WTC11 (cell line): ENCODE data around the gene CD2BP2. TPM values are rescaled to one million over a fixed set of nuclear protein-coding genes. Genes with fewer than 3 reads are reported as not detected.

Source experiments
- ATAC-seq: fragments of 200-7000 bp; cut with Tn5 transposase; 2 replicates; pipeline ENCODE4 v1.10.0; 2021; ENCODE audit warnings: mild to moderate bottlenecking, moderate library complexity
- CTCF ChIA-PET: fragments of 300-600 bp; sonication (Branson Sonifier 250); formaldehyde crosslinking; loops from one replicate; lab custom pipeline; 2021; ENCODE audit warnings: antibody characterized with exemption; lab: Charles Lee
- POLR2A ChIA-PET: fragments of 350-600 bp; sonication (Branson Sonifier 250); formaldehyde crosslinking; loops from one replicate; lab custom pipeline; 2021; ENCODE audit warnings: antibody characterized with exemption; lab: Charles Lee
- DNase-seq: peaks from one replicate; pipeline ENCODE4 v3.0.0; 2021; ENCODE audit warnings: low spot score
- H3K27ac Mint-ChIP-seq: 2 replicates; pipeline ENCODE4 v1.8.0; 2021; ENCODE audit warnings: mixed read lengths
- H3K27me3 Mint-ChIP-seq: 2 replicates; pipeline ENCODE4 v1.8.0; 2021; ENCODE audit warnings: low read depth, mild to moderate bottlenecking, moderate library complexity, mixed read lengths
- H3K36me3 Mint-ChIP-seq: 2 replicates; pipeline ENCODE4 v1.8.0; 2021; ENCODE audit warnings: mixed read lengths
- H3K4me1 Mint-ChIP-seq: 2 replicates; pipeline ENCODE4 v1.8.0; 2022; ENCODE audit warnings: mixed read lengths
- H3K4me3 Mint-ChIP-seq: 2 replicates; pipeline ENCODE4 v1.8.0; 2021; ENCODE audit warnings: mild to moderate bottlenecking, moderate library complexity, mixed read lengths
- H3K9me3 Mint-ChIP-seq: 2 replicates; pipeline ENCODE4 v1.8.0; 2021; ENCODE audit warnings: mixed read lengths
- ELF4 ChIP-seq: sonication (generic); formaldehyde crosslinking; IDR thresholded peaks from 2 replicates; pipeline ENCODE4 v1.8.1; 2022; ENCODE audit warnings: low read depth, mild to moderate bottlenecking, moderate library complexity, missing genetic modification reagents
- GABPB1 ChIP-seq: sonication (generic); formaldehyde crosslinking; IDR thresholded peaks from 2 replicates; pipeline ENCODE4 v1.8.1; 2023; ENCODE audit warnings: mild to moderate bottlenecking, missing genetic modification reagents
- OVOL2 ChIP-seq: fragments of 250-450 bp; sonication (Bioruptor Pico); IDR thresholded peaks from 2 replicates; pipeline ENCODE4 v1.9.0; 2021; ENCODE audit warnings: mild to moderate bottlenecking, borderline replicate concordance
- total RNA-seq: library from RNA; stranded (reverse); gene quantifications from 3 replicates; pipeline ENCODE4 v1.2.3, GENCODE V29; 2021
- TF ChIP-seq, protein P1 (sequence below): sonication (generic); formaldehyde crosslinking; IDR thresholded peaks from 2 replicates; pipeline ENCODE4 v1.8.0; 2022; ENCODE audit warnings: mild to moderate bottlenecking, missing genetic modification reagents
- TF ChIP-seq, protein P2 (sequence below): fragments of 200-600 bp; IDR thresholded peaks from 2 replicates; pipeline ENCODE4 v1.8.0; 2022; ENCODE audit warnings: antibody characterized with exemption
- TF ChIP-seq, protein P3 (sequence below): fragments of 250-450 bp; sonication (Bioruptor Pico); IDR thresholded peaks from 2 replicates; pipeline ENCODE4 v1.8.0; 2021; ENCODE audit warnings: mild to moderate bottlenecking
- TF ChIP-seq, protein P4 (sequence below): sonication (generic); formaldehyde crosslinking; IDR thresholded peaks from 2 replicates; pipeline ENCODE4 v1.8.0; 2023; ENCODE audit warnings: missing genetic modification reagents
- TF ChIP-seq, protein P5 (sequence below): sonication (generic); formaldehyde crosslinking; IDR thresholded peaks from 2 replicates; pipeline ENCODE4 v1.8.0; 2022; ENCODE audit warnings: missing genetic modification reagents

CD2BP2 gene
- total RNA-seq, 1 experiment from 2014 or later, result 56.6 TPM

DNA sequence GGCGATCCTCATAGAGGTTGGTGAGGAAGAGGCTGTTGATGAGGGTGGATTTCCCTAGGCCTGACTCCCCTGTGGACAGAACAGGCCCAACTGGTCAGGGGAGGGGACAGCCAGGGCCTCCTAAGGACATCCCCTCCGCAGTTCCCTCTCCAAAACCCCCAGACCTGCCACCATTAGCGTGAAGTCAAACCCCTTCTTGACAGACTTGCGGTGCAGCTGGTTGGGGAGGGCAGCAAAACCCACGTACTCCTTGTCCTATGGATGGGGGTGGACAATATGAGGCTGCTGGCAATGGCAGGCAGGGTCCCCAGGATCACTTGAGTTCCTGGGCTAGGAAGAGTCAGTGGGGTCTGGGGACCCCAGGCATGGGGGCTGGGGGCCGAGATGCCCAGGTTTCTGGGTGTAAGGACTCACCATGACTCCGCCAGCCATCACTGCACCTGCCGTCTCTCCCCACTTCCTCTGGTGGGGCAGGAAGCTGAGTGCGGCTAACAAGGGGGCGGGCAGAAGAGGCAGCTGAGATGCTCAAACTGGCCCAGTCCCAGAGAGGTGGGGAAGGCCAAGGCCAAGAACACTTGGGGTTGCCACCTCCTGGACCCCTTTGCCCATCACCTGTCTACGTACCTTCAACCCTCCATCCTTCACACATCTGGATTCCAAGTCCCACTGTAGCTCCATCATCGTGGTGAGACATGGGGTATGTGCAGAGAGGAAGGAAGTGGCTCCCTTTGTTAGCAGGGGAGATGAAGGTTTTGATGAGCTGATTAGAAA, 27.2 kb upstream of the CD2BP2 start, which contains the start of gene SEPTIN1:
Gene SEPTIN1, minus strand, starts transcription at position 451 of the 771 bp plus-strand sequence. Its CDS starts 19 bp downstream, at position 432.
- POLR2A ChIA-PET, result interaction anchor here (0.9 kb wide), 1 partner anchor 10 kb away, joined by 3 read pairs; no protein-coding TSS in a partner anchor
- no peak for DNase-seq
- TF ChIP-seq, protein P1, sequence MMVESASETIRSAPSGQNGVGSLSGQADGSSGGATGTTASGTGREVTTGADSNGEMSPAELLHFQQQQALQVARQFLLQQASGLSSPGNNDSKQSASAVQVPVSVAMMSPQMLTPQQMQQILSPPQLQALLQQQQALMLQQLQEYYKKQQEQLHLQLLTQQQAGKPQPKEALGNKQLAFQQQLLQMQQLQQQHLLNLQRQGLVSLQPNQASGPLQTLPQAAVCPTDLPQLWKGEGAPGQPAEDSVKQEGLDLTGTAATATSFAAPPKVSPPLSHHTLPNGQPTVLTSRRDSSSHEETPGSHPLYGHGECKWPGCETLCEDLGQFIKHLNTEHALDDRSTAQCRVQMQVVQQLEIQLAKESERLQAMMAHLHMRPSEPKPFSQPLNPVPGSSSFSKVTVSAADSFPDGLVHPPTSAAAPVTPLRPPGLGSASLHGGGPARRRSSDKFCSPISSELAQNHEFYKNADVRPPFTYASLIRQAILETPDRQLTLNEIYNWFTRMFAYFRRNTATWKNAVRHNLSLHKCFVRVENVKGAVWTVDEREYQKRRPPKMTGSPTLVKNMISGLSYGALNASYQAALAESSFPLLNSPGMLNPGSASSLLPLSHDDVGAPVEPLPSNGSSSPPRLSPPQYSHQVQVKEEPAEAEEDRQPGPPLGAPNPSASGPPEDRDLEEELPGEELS (CRISPR knock-in tag), result no peak
- TF ChIP-seq, protein P2, sequence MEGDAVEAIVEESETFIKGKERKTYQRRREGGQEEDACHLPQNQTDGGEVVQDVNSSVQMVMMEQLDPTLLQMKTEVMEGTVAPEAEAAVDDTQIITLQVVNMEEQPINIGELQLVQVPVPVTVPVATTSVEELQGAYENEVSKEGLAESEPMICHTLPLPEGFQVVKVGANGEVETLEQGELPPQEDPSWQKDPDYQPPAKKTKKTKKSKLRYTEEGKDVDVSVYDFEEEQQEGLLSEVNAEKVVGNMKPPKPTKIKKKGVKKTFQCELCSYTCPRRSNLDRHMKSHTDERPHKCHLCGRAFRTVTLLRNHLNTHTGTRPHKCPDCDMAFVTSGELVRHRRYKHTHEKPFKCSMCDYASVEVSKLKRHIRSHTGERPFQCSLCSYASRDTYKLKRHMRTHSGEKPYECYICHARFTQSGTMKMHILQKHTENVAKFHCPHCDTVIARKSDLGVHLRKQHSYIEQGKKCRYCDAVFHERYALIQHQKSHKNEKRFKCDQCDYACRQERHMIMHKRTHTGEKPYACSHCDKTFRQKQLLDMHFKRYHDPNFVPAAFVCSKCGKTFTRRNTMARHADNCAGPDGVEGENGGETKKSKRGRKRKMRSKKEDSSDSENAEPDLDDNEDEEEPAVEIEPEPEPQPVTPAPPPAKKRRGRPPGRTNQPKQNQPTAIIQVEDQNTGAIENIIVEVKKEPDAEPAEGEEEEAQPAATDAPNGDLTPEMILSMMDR, result no peak
- TF ChIP-seq, protein P3, sequence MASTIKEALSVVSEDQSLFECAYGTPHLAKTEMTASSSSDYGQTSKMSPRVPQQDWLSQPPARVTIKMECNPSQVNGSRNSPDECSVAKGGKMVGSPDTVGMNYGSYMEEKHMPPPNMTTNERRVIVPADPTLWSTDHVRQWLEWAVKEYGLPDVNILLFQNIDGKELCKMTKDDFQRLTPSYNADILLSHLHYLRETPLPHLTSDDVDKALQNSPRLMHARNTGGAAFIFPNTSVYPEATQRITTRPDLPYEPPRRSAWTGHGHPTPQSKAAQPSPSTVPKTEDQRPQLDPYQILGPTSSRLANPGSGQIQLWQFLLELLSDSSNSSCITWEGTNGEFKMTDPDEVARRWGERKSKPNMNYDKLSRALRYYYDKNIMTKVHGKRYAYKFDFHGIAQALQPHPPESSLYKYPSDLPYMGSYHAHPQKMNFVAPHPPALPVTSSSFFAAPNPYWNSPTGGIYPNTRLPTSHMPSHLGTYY (CRISPR knock-in tag), result no peak
- TF ChIP-seq ELF4 (CRISPR knock-in tag) (no peak), GABPB1 (no peak)
- TF ChIP-seq, all 79 proteins: peak for 0
- Mint-ChIP-seq H3K36me3 (0 out of 2 replicates have a peak, but pooled peaks cover 2% of the 10 kb centered on the region), H3K4me3 (no peak within 1 kb of the TSS), H3K27ac (no peak within 1 kb of the TSS; the same call in 1 of the 2 replicates), H3K27me3 (peaks cover 13% of the 10 kb centered on the region), H3K4me1 (peaks cover 6% of the 10 kb centered on the region), H3K9me3 (no peaks in the 10 kb centered on the region)
- CTCF ChIA-PET, result interaction anchor here (1.1 to 1.3 kb wide), 2 partner anchors 12 to 14 kb away, joined by 3 read pairs; no protein-coding TSS in a partner anchor
- no peak for ATAC-seq

DNA sequence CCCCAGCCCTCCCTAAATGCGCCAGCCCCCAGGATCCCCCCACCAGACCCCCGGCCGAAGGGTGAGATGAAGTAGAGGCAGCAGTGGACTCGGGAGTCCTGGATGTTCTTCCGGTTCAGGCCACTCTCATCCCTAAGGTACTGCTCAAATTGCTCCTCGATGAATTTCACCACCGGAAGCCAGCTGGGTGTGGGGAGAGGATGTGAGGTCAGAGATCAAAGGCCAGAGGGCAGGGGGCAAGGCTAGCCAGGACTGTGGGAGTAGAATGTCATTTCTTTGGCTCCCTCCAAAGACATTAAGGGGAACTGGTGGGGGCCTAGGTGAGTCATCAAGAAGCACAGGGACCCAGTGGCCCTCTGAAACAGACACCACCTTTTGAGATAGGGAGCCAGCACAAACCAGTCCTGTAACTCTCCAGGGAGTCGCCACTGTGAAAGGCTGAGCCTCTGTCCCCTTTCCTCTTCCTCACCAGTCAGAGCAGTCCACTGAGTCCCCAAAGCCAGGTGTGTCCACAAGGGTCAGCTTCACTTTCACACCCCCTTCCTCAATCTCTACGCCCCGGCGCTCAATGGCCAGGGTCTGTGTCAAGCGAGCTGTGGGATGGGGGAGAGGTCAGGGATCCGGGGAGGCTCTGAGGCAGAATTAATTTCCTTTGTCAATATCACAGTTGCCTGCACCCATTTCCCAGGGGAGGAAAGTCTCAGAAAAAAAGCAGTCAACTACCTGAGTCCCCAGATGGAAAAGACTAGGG, 26.4 kb upstream of the CD2BP2 start:
- H3K27ac Mint-ChIP-seq, result no peak overlapping the region; the same call in 1 of the 2 replicates
- peaks cover 8% of the 10 kb centered on the region for H3K4me1 Mint-ChIP-seq
- no peak for ATAC-seq
- ChIA-PET POLR2A (no interaction called here), CTCF (interaction anchor here (0.6 kb wide), 1 partner anchor 1404 kb away, joined by 4 read pairs; no protein-coding TSS in a partner anchor)
- H3K4me3 Mint-ChIP-seq, result no peak overlapping the region
- TF ChIP-seq, protein P4, sequence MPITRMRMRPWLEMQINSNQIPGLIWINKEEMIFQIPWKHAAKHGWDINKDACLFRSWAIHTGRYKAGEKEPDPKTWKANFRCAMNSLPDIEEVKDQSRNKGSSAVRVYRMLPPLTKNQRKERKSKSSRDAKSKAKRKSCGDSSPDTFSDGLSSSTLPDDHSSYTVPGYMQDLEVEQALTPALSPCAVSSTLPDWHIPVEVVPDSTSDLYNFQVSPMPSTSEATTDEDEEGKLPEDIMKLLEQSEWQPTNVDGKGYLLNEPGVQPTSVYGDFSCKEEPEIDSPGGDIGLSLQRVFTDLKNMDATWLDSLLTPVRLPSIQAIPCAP, result no peak
- TF ChIP-seq, protein P5, sequence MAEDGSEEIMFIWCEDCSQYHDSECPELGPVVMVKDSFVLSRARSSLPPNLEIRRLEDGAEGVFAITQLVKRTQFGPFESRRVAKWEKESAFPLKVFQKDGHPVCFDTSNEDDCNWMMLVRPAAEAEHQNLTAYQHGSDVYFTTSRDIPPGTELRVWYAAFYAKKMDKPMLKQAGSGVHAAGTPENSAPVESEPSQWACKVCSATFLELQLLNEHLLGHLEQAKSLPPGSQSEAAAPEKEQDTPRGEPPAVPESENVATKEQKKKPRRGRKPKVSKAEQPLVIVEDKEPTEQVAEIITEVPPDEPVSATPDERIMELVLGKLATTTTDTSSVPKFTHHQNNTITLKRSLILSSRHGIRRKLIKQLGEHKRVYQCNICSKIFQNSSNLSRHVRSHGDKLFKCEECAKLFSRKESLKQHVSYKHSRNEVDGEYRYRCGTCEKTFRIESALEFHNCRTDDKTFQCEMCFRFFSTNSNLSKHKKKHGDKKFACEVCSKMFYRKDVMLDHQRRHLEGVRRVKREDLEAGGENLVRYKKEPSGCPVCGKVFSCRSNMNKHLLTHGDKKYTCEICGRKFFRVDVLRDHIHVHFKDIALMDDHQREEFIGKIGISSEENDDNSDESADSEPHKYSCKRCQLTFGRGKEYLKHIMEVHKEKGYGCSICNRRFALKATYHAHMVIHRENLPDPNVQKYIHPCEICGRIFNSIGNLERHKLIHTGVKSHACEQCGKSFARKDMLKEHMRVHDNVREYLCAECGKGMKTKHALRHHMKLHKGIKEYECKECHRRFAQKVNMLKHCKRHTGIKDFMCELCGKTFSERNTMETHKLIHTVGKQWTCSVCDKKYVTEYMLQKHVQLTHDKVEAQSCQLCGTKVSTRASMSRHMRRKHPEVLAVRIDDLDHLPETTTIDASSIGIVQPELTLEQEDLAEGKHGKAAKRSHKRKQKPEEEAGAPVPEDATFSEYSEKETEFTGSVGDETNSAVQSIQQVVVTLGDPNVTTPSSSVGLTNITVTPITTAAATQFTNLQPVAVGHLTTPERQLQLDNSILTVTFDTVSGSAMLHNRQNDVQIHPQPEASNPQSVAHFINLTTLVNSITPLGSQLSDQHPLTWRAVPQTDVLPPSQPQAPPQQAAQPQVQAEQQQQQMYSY (CRISPR knock-in tag), result no peak
- TF ChIP-seq OVOL2 (CRISPR knock-in tag), result no peak
- DNase-seq, result no peak
- peaks cover 13% of the 10 kb centered on the region for H3K27me3 Mint-ChIP-seq
- no peaks in the 10 kb centered on the region for H3K9me3 Mint-ChIP-seq
- 0 out of 2 replicates have a peak, but pooled peaks cover 2% of the 10 kb centered on the region for H3K36me3 Mint-ChIP-seq
